Lung (tissue), 12 donors: ENCODE measurements around the gene NUDT19. TPM values are rescaled to one million over a fixed set of nuclear protein-coding genes. Genes with fewer than 3 reads are reported as not detected.

Experiments
- ATAC-seq: fragments of 200-7000 bp; cut with Tn5 transposase; one replicate; pipeline ENCODE4 v1.9.1; 2020; ENCODE audit warnings: moderate number of reproducible peaks; ENCODE audit not compliant: insufficient read depth, low FRiP score
- DNase-seq, 3 donors: peaks; one replicate each; pipeline ENCODE4 v3.0.0-alpha.2; 2013 to 2017
- H3K27ac ChIP-seq, 2 donors: one replicate each; pipeline ENCODE4 v1.5.1; 2013; ENCODE audit warnings: mild to moderate bottlenecking in 2 of 2, moderate library complexity in 2 of 2, control low read depth in 1 of 2, inconsistent platforms in 1 of 2, low read depth in 1 of 2, low read length in 1 of 2
- H3K27me3 ChIP-seq, 3 donors: one replicate each; pipeline ENCODE4 v1.5.1; 2013; ENCODE audit warnings: low read length in 2 of 3; ENCODE audit not compliant: control insufficient read depth in 3 of 3, insufficient read depth in 3 of 3
- H3K36me3 ChIP-seq, 4 donors: one replicate each; pipeline ENCODE4 v1.5.1; 2013; ENCODE audit warnings: low read length in 4 of 4, mild to moderate bottlenecking in 1 of 4, moderate library complexity in 1 of 4; ENCODE audit not compliant: control insufficient read depth in 4 of 4, insufficient read depth in 4 of 4
- H3K4me1 ChIP-seq, 5 donors: one replicate each; pipeline ENCODE4 v1.5.1; 2013; ENCODE audit warnings: low read length in 5 of 5, mild to moderate bottlenecking in 2 of 5, moderate library complexity in 1 of 5; ENCODE audit not compliant: control insufficient read depth in 5 of 5, insufficient read depth in 5 of 5
- H3K4me3 ChIP-seq: one replicate; pipeline ENCODE4 v1.5.1; 2013; ENCODE audit warnings: mild to moderate bottlenecking, control low read depth, moderate library complexity
- H3K9ac ChIP-seq, 2 donors: one replicate each; pipeline ENCODE4 v1.5.1; 2013; ENCODE audit warnings: low read length in 2 of 2, control low read depth in 1 of 2; ENCODE audit not compliant: insufficient read depth in 1 of 2
- H3K9me3 ChIP-seq, 4 donors: one replicate each; pipeline ENCODE4 v1.5.1; 2013; ENCODE audit warnings: low read length in 3 of 4, mild to moderate bottlenecking in 1 of 4, moderate library complexity in 1 of 4; ENCODE audit not compliant: control insufficient read depth in 4 of 4, insufficient read depth in 3 of 4
- WGBS, 2 donors: extraction: QIAGEN DNeasy Blood & Tissue Kit; methylation state at CpG; one replicate each; pipeline ENCODE4 v1.1.7; 2013; 5-methylcytosine and 5-hydroxymethylcytosine counted together
- polyA plus RNA-seq, 2 donors: library from polyadenylated mRNA; stranded (reverse); fragments of 200-250 nt; gene quantifications; one replicate each; pipeline ENCODE4 v1.2.1, GENCODE V29; 2013
- total RNA-seq, 2 donors: library from RNA; depleted of rRNA in 1 of 2; stranded (reverse); fragments of >200 nt in 1 of 2; gene quantifications; one replicate each; pipeline ENCODE4 v1.2.1, GENCODE V29; 2014 to 2021
- TF ChIP-seq, protein P1 (sequence below): IDR thresholded peaks from 2 replicates; pipeline ENCODE4 v1.5.1; 2012; ENCODE audit warnings: mild to moderate bottlenecking; ENCODE audit errors: control extremely low read depth, extremely low read depth
- donor health status: control.
- donor health status: control.
- donor health status: Bipolar disorder and iron deficiency.
- donor health status: healthy.
- donor health status: DM: yes; HTN: yes; CAD: no.

NUDT19 gene
- total and polyA plus RNA-seq, 4 donors: 7.5 to 20.1 (median 12.2) TPM

DNA sequence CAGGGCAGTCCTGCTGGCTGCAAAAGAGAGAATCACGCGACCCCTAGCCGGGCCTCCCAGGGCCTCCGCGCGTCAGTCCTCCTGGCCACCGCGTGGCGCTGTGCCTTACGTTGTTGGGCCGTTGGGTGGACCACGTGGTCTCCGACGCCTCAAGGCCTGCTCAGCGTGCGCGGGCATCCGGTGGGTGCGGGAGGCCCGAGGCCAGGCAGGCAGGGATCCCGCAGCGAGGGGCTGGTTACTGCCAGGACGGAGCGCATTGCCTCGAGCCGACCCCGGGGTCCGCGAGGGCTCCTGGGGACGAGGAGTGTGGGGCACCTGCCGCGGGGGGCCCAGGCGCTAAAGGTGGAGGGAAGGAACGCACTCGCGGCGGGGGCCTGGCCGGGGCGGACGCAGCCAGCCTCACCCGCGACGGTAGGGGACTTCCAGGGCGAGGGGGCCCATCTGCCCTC, 28.0 kb downstream of the NUDT19 start, which contains the start of gene TDRD12:
TDRD12 (plus strand) TSS at position 157 of the 449 bp plus-strand sequence. CDS start 306 bp downstream, outside the sequence.
- Histone ChIP-seq H3K4me3 (no peak within 1 kb of the TSS), H3K27me3 (no peaks in the 10 kb centered on the region), H3K4me1 (peaks cover 0 to 2% (median 0%) of the 10 kb centered on the region in 5 donors), H3K9me3 (no peaks in the 10 kb centered on the region), H3K9ac (no peak within 1 kb of the TSS), H3K36me3 (peaks cover 0 to 3% (median 0%) of the 10 kb centered on the region in 4 donors), H3K27ac (no peak within 1 kb of the TSS)
- TF ChIP-seq, protein P1, sequence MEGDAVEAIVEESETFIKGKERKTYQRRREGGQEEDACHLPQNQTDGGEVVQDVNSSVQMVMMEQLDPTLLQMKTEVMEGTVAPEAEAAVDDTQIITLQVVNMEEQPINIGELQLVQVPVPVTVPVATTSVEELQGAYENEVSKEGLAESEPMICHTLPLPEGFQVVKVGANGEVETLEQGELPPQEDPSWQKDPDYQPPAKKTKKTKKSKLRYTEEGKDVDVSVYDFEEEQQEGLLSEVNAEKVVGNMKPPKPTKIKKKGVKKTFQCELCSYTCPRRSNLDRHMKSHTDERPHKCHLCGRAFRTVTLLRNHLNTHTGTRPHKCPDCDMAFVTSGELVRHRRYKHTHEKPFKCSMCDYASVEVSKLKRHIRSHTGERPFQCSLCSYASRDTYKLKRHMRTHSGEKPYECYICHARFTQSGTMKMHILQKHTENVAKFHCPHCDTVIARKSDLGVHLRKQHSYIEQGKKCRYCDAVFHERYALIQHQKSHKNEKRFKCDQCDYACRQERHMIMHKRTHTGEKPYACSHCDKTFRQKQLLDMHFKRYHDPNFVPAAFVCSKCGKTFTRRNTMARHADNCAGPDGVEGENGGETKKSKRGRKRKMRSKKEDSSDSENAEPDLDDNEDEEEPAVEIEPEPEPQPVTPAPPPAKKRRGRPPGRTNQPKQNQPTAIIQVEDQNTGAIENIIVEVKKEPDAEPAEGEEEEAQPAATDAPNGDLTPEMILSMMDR: no peak
- no peak for ATAC-seq
- 87 to 94% methylated on average over 32 to 44 of the region's 44 CpGs for WGBS, 2 donors
- DNase-seq: no peak

DNA sequence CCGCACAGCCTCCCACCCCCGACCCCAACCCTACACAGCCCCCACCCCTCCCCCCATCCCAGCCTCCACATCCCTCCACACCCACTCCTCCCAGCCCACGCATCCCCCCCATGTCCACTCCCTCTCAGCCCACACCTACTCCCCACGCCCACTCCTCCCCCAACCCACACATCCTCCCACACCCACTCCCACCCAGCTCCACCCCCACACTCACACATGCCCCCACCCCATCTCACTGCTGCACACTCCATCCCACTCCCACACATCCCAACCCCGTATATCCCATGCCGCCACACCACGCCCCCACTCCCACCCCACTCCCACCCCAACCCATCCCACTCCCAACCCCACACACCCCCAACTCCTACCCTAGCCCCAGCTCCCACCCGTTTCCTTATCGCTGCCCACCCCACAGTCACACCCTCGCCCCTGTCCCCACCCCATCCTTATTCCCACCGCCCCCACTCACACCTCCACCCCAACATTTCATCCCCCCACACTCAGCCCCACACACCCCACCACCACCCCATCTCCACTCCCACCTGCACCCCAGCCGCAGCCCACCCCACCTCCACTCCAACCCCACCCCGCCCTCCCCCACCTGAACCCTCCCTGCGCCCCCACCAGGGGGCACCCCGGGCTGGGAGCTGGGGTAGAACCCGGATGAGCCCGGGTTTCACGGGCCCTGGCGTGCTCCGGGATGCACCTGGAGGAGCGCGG, 28.8 kb downstream of the NUDT19 start:
- peaks cover 0 to 2% (median 0%) of the 10 kb centered on the region in 5 donors for H3K4me1 ChIP-seq
- no peak overlapping the region for H3K27ac ChIP-seq
- ATAC-seq: no peak
- 95 to 96% methylated on average over 19 to 22 of the region's 22 CpGs for WGBS, 2 donors
- H3K36me3 ChIP-seq: peaks cover 0 to 3% (median 0%) of the 10 kb centered on the region in 4 donors
- H3K9ac ChIP-seq: no peak overlapping the region
- DNase-seq: no peak
- no peak overlapping the region for H3K4me3 ChIP-seq
- H3K27me3 ChIP-seq: no peaks in the 10 kb centered on the region
- H3K9me3 ChIP-seq: no peaks in the 10 kb centered on the region
- TF ChIP-seq, protein P1: no peak

DNA sequence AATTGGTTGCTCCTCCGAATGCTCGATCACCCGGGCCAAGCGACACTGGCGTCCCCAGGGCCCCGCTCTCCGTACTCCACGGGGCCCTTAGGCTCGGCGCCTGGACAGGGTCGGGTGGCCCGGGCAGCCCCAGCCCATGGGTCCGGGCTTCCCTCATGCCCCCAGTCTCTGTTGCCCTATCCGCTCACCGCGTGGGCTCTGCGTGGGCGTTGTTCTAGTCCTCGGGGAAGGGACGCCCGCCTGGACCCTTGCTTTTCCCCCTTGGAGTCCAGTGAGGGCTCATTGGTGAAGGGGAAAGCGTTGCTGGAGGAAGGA, 29.3 kb downstream of the NUDT19 start:
- Histone ChIP-seq H3K9me3 (no peaks in the 10 kb centered on the region), H3K9ac (no peak overlapping the region), H3K4me1 (peaks cover 0 to 2% (median 0%) of the 10 kb centered on the region in 5 donors), H3K4me3 (no peak overlapping the region), H3K36me3 (peaks cover 0 to 3% (median 0%) of the 10 kb centered on the region in 4 donors), H3K27ac (no peak overlapping the region), H3K27me3 (no peaks in the 10 kb centered on the region)
- TF ChIP-seq, protein P1: no peak
- ATAC-seq (no peak), DNase-seq (no peak)
- 96 to 97% methylated on average over 20 to 22 of the region's 22 CpGs for WGBS, 2 donors
